AG04449 (cell line): ENCODE measurements around the gene CACNA1E.

Experiments used
- CTCF ChIA-PET: fragments of 350-600 bp; formaldehyde crosslinking; extraction: SDS; loops from one replicate; lab custom pipeline; 2021; ENCODE audit warnings: antibody characterized with exemption; lab: Yijun Ruan, JAX
- POLR2A ChIA-PET: fragments of 400-600, 350-600 bp; formaldehyde crosslinking; extraction: SDS; loops from one replicate; lab custom pipeline; 2020; ENCODE audit warnings: antibody characterized with exemption, inconsistent platforms; lab: Yijun Ruan, JAX
- DNase-seq: peaks from one replicate; pipeline ENCODE4 v3.0.0-alpha.2; 2010; ENCODE audit warnings: low read depth, low spot score
- H3K4me3 ChIP-seq: 2 replicates; pipeline ENCODE4 v1.5.1; 2011; ENCODE audit warnings: low read depth, mild to moderate bottlenecking, control low read depth, low read length
- CTCF ChIP-seq: IDR thresholded peaks from one replicate; pipeline ENCODE4 v1.5.1; 2011; ENCODE audit warnings: mild to moderate bottlenecking, moderate library complexity, low read length, control low read depth, inconsistent platforms; ENCODE audit not compliant: insufficient read depth; ENCODE audit errors: missing control alignments

CACNA1E gene

DNA sequence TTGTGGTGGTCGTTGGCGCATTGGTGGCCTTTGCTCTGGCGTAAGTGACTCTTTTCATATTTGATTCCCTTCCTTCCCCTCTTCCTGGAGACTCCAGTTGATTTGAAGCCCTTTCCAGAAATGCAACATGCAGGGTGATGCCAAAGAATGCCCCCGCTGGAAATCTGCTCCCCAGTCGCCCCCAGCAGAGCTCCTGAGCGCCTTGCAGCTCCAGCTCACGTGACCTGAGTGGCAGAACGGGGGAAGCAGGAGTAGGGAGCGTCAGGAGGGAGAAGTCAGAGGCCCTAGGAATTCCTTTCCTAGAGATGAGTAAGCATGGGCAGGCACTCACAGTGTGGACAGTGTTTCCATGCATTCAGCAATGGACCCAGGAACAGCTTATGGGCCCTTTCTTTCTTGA, 255.9 kb downstream of the CACNA1E start:
- POLR2A ChIA-PET: no interaction called here
- CTCF ChIA-PET: no interaction called here
- TF ChIP-seq CTCF: no peak
- H3K4me3 ChIP-seq: no peak overlapping the region
- DNase-seq: no peak

GRCh38 chr1:181742426-181742825, 259.1 kb downstream of the CACNA1E start:
- ChIA-PET POLR2A (no interaction called here), CTCF (no interaction called here)
- TF ChIP-seq CTCF: no peak
- no peak overlapping the region for H3K4me3 ChIP-seq
- DNase-seq: no peak

DNA sequence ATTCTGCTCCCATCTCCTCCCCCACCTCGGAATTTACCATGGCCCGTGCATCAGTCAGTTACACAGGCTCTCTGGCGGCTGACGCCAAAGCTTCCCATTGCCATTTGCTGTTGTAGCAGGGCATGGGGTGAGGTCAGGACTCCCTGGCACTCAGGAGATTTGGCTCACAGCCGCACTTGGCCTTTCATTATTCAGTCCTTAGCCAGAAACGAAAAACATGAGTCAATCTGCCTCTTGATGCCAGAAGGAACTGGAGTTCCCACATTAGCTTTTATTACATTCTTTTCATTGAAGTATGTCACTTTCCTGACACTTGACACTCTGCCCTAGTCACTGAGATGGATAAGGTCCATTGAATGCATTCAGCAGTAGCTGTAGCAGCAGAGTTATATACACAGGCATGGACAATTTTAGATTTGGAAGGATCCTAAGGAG, 260.6 kb downstream of the CACNA1E start:
- DNase-seq: no peak
- TF ChIP-seq CTCF: no peak
- ChIA-PET POLR2A (no interaction called here), CTCF (no interaction called here)
- H3K4me3 ChIP-seq: no peak overlapping the region

- TF ChIP-seq CTCF: no peak
- H3K4me3 ChIP-seq: no peak overlapping the region
- ChIA-PET CTCF (no interaction called here), POLR2A (no interaction called here)
- DNase-seq: no peak
Measured at GRCh38 chr1:181746224-181746623, 262.9 kb downstream of the CACNA1E start.

GRCh38 chr1:181748013-181748412, 264.7 kb downstream of the CACNA1E start:
- H3K4me3 ChIP-seq: no peak overlapping the region
- ChIA-PET POLR2A (no interaction called here), CTCF (no interaction called here)
- TF ChIP-seq CTCF: no peak
- no peak for DNase-seq

DNA sequence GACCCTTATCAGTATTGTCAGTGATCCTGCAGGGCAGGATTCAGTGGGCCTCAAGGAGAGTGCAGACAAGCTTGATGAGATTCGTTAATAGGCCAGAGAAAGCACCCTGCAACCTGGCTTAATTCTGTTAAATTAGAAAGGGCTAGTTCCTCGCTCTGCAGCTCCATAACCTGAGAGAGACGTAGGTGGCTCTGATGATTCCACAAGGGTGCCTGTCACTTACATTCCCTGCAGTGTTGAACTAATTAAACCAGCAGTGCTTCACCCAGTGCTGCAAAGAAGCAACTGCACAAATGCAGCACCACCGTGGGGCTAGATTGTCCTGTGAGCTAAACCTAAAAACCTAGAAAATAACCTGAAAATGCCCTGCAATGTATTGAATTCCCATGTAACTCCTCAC, 270.8 kb downstream of the CACNA1E start:
- CTCF ChIA-PET: no interaction called here
- POLR2A ChIA-PET: no interaction called here
- no peak for TF ChIP-seq CTCF
- DNase-seq: no peak
- no peak overlapping the region for H3K4me3 ChIP-seq

- ChIA-PET CTCF (no interaction called here), POLR2A (no interaction called here)
- TF ChIP-seq CTCF: no peak
- H3K4me3 ChIP-seq: no peak overlapping the region
- no peak for DNase-seq
Measured at GRCh38 chr1:181759481-181759880, 276.2 kb downstream of the CACNA1E start.
